ENCODE results near the gene NECTIN4. TPM values are rescaled to one million over a fixed set of nuclear protein-coding genes. Genes with fewer than 3 reads are reported as not detected.

NECTIN4 gene
- total RNA-seq (not detected), polyA plus RNA-seq (not detected)

GRCh38 chr1:161089251-161089924, at the start of gene NECTIN4:
TSS of gene NECTIN4 (minus strand) at chr1:161089558. CDS start at chr1:161089296, 262 bp downstream.
- Mint-ChIP-seq H3K4me1 (peaks cover 0 to 2% (median 0%) of the 10 kb centered on the region in 4 donors), H3K4me3 (no peak within 1 kb of the TSS), H3K27ac (no peak within 1 kb of the TSS), H3K9me3 (no peaks in the 10 kb centered on the region), H3K36me3 (no peaks in the 10 kb centered on the region), H3K27me3 (no peaks in the 10 kb centered on the region)
- no peaks in the 10 kb centered on the region for H3K4me1 ChIP-seq (ENCODE audit: insufficient read depth, low read length)
- ChIA-PET POLR2A (ENCODE audit: partially characterized antibody) (interaction anchor here (1.3 kb wide), 1 partner anchor 44 kb away, joined by 4 read pairs; the partner anchor contains the start of gene USF1), CTCF (ENCODE audit: partially characterized antibody) (interaction anchor here (5.2 kb wide), 1 partner anchor 9 kb away, joined by 26 read pairs; the partner anchor contains the start of gene KLHDC9)
- DNase-seq = no peak
- no peaks in the 10 kb centered on the region for H3K27me3 ChIP-seq (ENCODE audit: insufficient read depth, low read length)
- H3K9me3 ChIP-seq (ENCODE audit: control insufficient read depth in 1 of 2, low read length in 2 of 2) = no peaks in the 10 kb centered on the region
- intact Hi-C loops (cut with micrococcal nuclease) = no loop called here
- no peak within 1 kb of the TSS for H3K4me3 ChIP-seq (ENCODE audit: low read length in 2 of 2)
- no peak within 1 kb of the TSS for H3K27ac ChIP-seq (ENCODE audit: low read depth, low read length)
- H3K36me3 ChIP-seq (ENCODE audit: insufficient read depth, low read length) = no peaks in the 10 kb centered on the region

DNA sequence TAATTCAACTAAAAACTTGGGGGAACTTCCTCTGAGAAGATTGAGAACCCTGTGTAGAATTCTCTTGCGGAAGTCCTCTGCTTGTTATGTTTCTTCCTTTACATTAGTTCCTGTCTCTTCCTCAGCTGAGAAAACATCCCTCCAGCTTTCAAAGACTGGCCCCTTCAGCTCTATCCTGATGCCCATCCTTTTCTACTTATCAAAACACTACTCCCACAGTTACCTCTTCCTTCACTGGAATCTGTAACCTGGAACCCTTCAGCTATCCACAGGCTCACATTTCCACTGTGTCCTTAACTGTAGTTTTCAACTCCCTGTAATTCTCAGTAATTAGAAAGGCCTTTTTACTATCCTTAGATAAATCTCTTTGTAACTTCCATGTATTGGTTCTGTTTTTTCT, 49.1 kb upstream of the NECTIN4 start:
- no peaks in the 10 kb centered on the region for H3K9me3 Mint-ChIP-seq
- POLR2A ChIA-PET (ENCODE audit: partially characterized antibody) = interaction anchor here (0.8 to 2.1 kb wide), 2 partner anchors 15 kb away, joined by 3 to 9 read pairs; partner anchors contain the start of gene UFC1
- Histone ChIP-seq H3K9me3 (ENCODE audit: control insufficient read depth in 1 of 2, low read length in 2 of 2) (no peaks in the 10 kb centered on the region), H3K4me3 (ENCODE audit: low read length in 2 of 2) (no peak overlapping the region), H3K4me1 (ENCODE audit: insufficient read depth, low read length) (peaks cover 5% of the 10 kb centered on the region), H3K36me3 (ENCODE audit: insufficient read depth, low read length) (no peaks in the 10 kb centered on the region), H3K27me3 (ENCODE audit: insufficient read depth, low read length) (no peaks in the 10 kb centered on the region), H3K27ac (ENCODE audit: low read depth, low read length) (no peak overlapping the region)
- H3K4me3 Mint-ChIP-seq = no peak overlapping the region
- H3K4me1 Mint-ChIP-seq = peaks cover 0 to 4% (median 2%) of the 10 kb centered on the region in 4 donors
- CTCF ChIA-PET (ENCODE audit: partially characterized antibody) = interaction anchor here (0.9 to 7.9 kb wide), 13 partner anchors 9 to 187 kb away, joined by 3 to 68 read pairs (median 4); partner anchors contain the start of genes ARHGAP30, KLHDC9 and TOMM40L
- DNase-seq = no peak
- peak overlapping the region in 4 of 7 donors; percentile 18 to 73 (median 50) for H3K27ac Mint-ChIP-seq
- intact Hi-C loops (cut with micrococcal nuclease) = loop anchor here (5.0 kb wide), 1 partner anchor 96 kb away; no protein-coding TSS in a partner anchor
- H3K36me3 Mint-ChIP-seq = no peaks in the 10 kb centered on the region
- H3K27me3 Mint-ChIP-seq = no peaks in the 10 kb centered on the region

DNA sequence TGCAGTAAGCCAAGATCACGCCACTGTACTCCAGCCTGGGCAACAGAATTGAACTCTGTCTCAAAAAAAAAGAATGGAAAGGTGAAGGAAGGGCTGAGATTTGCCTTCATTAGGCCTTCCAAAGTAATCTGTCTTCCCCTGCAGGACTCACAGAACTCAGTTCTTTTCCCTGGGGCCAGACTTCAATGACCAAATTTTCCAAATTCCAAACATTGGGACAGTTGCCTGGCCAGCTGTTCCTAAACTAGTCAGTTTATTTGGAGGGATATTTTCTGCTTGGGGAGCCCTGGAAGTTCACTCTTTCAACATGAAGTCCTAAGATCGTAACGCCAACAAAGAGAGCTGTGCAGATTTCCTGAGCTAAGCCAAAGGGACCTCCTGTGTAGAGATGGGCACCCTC, 48.5 kb upstream of the NECTIN4 start:
- Histone ChIP-seq H3K4me1 (ENCODE audit: insufficient read depth, low read length) (peaks cover 7% of the 10 kb centered on the region), H3K4me3 (ENCODE audit: low read length in 2 of 2) (no peak overlapping the region), H3K36me3 (ENCODE audit: insufficient read depth, low read length) (no peaks in the 10 kb centered on the region), H3K27me3 (ENCODE audit: insufficient read depth, low read length) (no peaks in the 10 kb centered on the region), H3K27ac (ENCODE audit: low read depth, low read length) (no peak overlapping the region), H3K9me3 (ENCODE audit: control insufficient read depth in 1 of 2, low read length in 2 of 2) (no peaks in the 10 kb centered on the region)
- intact Hi-C loops (cut with micrococcal nuclease) = loop anchor here (5.0 kb wide), 1 partner anchor 96 kb away; no protein-coding TSS in a partner anchor
- Mint-ChIP-seq H3K27ac (peak overlapping the region in 1 of 7 donors; percentile 37), H3K27me3 (no peaks in the 10 kb centered on the region), H3K9me3 (no peaks in the 10 kb centered on the region), H3K36me3 (no peaks in the 10 kb centered on the region), H3K4me3 (no peak overlapping the region), H3K4me1 (peaks cover 0 to 4% (median 2%) of the 10 kb centered on the region in 4 donors)
- POLR2A ChIA-PET (ENCODE audit: partially characterized antibody) = interaction anchor here (2.1 kb wide), 1 partner anchor 16 kb away, joined by 9 read pairs; the partner anchor contains the start of gene UFC1
- CTCF ChIA-PET (ENCODE audit: partially characterized antibody) = interaction anchor here (1.0 to 7.9 kb wide), 11 partner anchors 14 to 186 kb away, joined by 3 to 68 read pairs (median 5); partner anchors contain the start of genes ARHGAP30, KLHDC9, PPOX and TOMM40L
- DNase-seq = no peak

DNA sequence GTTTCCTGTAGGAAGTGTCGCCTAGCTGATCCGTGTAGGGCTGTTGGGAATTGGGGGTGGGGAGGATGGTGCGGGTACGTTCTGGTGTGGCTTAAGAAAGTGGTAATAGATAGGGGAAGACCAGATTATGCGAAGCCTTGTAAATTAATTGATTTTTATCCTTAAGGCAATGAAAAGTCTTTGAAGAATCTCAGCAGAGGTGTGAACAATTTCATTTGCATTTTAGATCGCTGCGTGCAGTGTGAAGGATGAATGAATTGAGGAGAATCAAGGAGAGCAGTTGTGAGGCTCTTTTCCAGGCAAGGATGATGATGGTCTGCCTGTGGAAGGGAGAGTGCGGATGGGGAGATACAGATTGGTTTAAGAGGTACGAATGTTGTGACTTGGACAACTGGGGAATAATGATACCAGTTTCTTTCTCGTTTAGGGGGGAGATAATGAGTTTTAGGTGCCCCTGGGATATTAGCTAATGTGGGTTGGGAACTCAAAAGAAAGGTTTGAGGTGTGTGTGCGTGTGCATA, 43.9 kb upstream of the NECTIN4 start:
- Mint-ChIP-seq H3K9me3 (no peaks in the 10 kb centered on the region), H3K4me3 (no peak overlapping the region), H3K27ac (no peak overlapping the region), H3K36me3 (peaks cover 3 to 19% of the 10 kb centered on the region in 2 donors), H3K27me3 (no peaks in the 10 kb centered on the region), H3K4me1 (peaks cover 25 to 36% (median 34%) of the 10 kb centered on the region in 4 donors)
- no peaks in the 10 kb centered on the region for H3K9me3 ChIP-seq (ENCODE audit: control insufficient read depth in 1 of 2, low read length in 2 of 2)
- DNase-seq = no peak
- peak overlapping the region; percentile 80 to 100 for H3K4me3 ChIP-seq (ENCODE audit: low read length in 2 of 2)
- peaks cover 14% of the 10 kb centered on the region for H3K36me3 ChIP-seq (ENCODE audit: insufficient read depth, low read length)
- POLR2A ChIA-PET (ENCODE audit: partially characterized antibody) = interaction anchor here (0.7 to 6.4 kb wide), 31 partner anchors 7 to 338 kb away, joined by 3 to 47 read pairs (median 5); partner anchors contain the start of genes ARHGAP30, F11R, KLHDC9 and LY9
- H3K27ac ChIP-seq (ENCODE audit: low read depth, low read length) = peak overlapping the region; percentile 95
- intact Hi-C loops (cut with micrococcal nuclease) = no loop called here
- CTCF ChIA-PET (ENCODE audit: partially characterized antibody) = interaction anchor here (0.6 to 2.3 kb wide), 11 partner anchors 10 to 179 kb away, joined by 3 to 8 read pairs (median 4); partner anchors contain the start of genes ARHGAP30, KLHDC9, PPOX and TOMM40L
- no peaks in the 10 kb centered on the region for H3K27me3 ChIP-seq (ENCODE audit: insufficient read depth, low read length)
- H3K4me1 ChIP-seq (ENCODE audit: insufficient read depth, low read length) = peaks cover 45% of the 10 kb centered on the region

DNA sequence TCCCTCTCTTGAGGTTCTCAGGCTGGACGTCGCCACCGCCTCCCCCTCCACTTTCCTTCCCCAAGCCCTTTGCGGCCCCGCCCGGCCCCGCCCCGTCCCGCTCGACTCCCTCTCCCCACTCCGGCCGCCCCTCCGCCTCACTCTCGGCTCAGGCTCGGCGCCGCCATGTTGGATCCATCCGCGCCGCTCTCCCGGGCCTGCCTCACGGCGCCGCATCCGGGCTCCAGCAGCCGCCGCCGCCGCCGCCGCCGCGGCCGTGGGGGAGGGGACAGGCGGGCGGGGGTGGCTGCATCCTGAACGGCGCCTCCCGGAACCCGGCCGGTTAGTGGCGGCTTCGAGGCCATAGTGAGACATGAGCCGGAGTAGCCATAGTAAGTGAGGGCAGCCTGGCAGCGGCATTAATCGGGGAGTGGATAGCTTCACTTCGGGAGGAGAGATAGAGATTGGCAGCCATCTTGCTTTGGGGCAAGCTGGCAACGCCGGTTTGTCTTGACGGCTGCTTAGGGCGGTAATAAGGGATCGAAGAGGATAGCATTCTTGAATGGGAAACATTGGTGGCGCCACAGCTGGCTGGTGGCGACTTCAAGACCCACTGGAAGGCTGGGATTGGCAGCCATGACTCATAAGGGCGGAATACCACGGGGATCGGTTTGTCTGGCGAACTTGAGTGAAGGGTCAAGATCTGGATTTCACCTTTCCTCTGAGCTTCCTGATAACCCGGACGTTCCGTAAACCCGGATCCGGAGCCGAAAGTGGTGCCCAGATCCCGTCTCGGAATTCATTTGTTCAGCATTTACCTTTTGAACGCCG, 43.3 kb upstream of the NECTIN4 start, which contains the start of gene DEDD:
Gene DEDD (minus strand): TSS at position 258 of the 810 bp plus-strand sequence. CDS start 8,205 bp downstream, outside the sequence.
- peak within 1 kb of the TSS; percentile 95 for H3K27ac ChIP-seq (ENCODE audit: low read depth, low read length)
- Mint-ChIP-seq H3K4me1 (peaks cover 29 to 43% (median 40%) of the 10 kb centered on the region in 4 donors), H3K27me3 (no peaks in the 10 kb centered on the region), H3K27ac (peak within 1 kb of the TSS in 3 of 7 donors; percentile 91 to 99 (median 95)), H3K36me3 (peaks cover 10 to 25% of the 10 kb centered on the region in 2 donors), H3K4me3 (peak within 1 kb of the TSS in 1 of 8 donors; percentile 91), H3K9me3 (no peaks in the 10 kb centered on the region)
- H3K27me3 ChIP-seq (ENCODE audit: insufficient read depth, low read length) = no peaks in the 10 kb centered on the region
- CTCF ChIA-PET (ENCODE audit: partially characterized antibody) = interaction anchor here (0.6 to 2.3 kb wide), 11 partner anchors 11 to 179 kb away, joined by 3 to 8 read pairs (median 4); partner anchors contain the start of genes ARHGAP30, KLHDC9, PPOX and TOMM40L
- intact Hi-C loops (cut with micrococcal nuclease) = loop anchor here (1.0 kb wide), 4 partner anchors 14 to 93 kb away; partner anchors contain the start of genes NIT1, PFDN2, PPOX and UFC1
- H3K4me1 ChIP-seq (ENCODE audit: insufficient read depth, low read length) = peaks cover 51% of the 10 kb centered on the region
- POLR2A ChIA-PET (ENCODE audit: partially characterized antibody) = interaction anchor here (0.7 to 6.4 kb wide), 31 partner anchors 8 to 337 kb away, joined by 3 to 47 read pairs (median 5); partner anchors contain the start of genes ARHGAP30, F11R, KLHDC9 and LY9
- H3K36me3 ChIP-seq (ENCODE audit: insufficient read depth, low read length) = peaks cover 21% of the 10 kb centered on the region
- H3K9me3 ChIP-seq (ENCODE audit: control insufficient read depth in 1 of 2, low read length in 2 of 2) = no peaks in the 10 kb centered on the region
- DNase-seq = peak; percentile 92 to 95 (median 93)
- peak within 1 kb of the TSS; percentile 80 to 100 for H3K4me3 ChIP-seq (ENCODE audit: low read length in 2 of 2)

Measured in CD4-positive, alpha-beta memory T cell (primary cell).